ENCODE results near the gene TCAP.

DNA sequence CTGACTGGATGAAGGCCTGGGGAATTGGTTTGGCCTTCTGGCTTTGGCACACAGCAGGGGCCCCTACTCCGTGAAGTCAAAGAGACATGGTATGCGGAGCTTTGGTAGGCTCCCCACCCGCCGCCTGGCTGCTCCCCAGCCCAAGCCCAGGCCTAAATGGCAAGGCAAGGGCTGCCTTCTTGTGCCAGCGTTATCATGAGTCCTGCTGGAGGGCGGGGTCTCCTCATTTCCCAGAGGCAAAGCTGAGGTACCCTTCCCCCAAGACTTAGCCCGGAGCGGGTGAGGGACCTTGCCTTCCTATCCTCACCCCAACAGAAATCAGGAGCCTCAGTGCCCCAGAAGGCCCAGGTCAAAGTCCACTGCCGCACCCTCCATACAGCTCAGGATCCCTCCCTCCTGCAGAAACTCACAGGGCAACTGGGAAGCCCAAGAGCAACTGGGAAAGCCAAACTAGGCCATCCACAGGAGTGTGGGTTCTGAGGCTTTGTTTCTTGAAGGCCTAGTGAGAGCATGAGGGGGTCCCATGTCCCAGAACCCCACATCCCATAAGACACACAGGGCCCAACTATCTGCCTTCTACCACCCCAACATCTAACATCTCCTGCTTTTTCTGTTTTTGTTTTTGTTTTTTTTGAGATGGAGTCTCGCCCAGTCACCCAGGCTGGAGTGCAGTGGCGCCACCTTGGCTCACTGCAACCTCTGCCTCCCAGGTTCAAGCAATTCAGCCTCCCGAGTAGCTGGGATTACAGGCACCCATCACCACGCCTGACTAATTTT lies 13.4 kb downstream of the TCAP start:
- TF ChIP-seq, protein P1, sequence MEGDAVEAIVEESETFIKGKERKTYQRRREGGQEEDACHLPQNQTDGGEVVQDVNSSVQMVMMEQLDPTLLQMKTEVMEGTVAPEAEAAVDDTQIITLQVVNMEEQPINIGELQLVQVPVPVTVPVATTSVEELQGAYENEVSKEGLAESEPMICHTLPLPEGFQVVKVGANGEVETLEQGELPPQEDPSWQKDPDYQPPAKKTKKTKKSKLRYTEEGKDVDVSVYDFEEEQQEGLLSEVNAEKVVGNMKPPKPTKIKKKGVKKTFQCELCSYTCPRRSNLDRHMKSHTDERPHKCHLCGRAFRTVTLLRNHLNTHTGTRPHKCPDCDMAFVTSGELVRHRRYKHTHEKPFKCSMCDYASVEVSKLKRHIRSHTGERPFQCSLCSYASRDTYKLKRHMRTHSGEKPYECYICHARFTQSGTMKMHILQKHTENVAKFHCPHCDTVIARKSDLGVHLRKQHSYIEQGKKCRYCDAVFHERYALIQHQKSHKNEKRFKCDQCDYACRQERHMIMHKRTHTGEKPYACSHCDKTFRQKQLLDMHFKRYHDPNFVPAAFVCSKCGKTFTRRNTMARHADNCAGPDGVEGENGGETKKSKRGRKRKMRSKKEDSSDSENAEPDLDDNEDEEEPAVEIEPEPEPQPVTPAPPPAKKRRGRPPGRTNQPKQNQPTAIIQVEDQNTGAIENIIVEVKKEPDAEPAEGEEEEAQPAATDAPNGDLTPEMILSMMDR (IDR thresholded peaks at IDR 0.05; ENCODE audit: low read length), result no peak
- no peak for TF ChIP-seq EZH2phosphoT487 (IDR thresholded peaks at IDR 0.05; ENCODE audit: low read length)
